ENCODE results near the gene PEX11B. TPM values are rescaled to one million over a fixed set of nuclear protein-coding genes. Genes with fewer than 3 reads are reported as not detected.
A peak's percentile ranks its signal among the peaks of the same experiment; 100 is the strongest.
"Not testable (repeated sequence)": the region's sequence is repeated elsewhere in the genome, so short reads cannot be mapped to it uniquely, and the experiment has no call there.

PEX11B gene
- total and polyA plus RNA-seq, 2 donors from 2014 or later: 35.7 to 50.5 TPM

- peak; percentile 97 to 99 (median 98) for DNase-seq
- Histone ChIP-seq H3K36me3 (ENCODE audit: control insufficient read depth in 2 of 3, insufficient read depth in 3 of 3, low read length in 3 of 3) (peaks cover 3 to 6% (median 4%) of the 10 kb centered on the region in 3 donors), H3K27me3 (ENCODE audit: control insufficient read depth, insufficient read depth, low read length) (no peaks in the 10 kb centered on the region), H3K27ac (ENCODE audit: low read depth in 2 of 2, low read length in 2 of 2) (peak within 1 kb of the TSS; percentile 96 to 99), H3K4me3 (ENCODE audit: low read length in 3 of 3) (peak within 1 kb of the TSS; percentile 82 to 94 (median 93)), H3K9ac (ENCODE audit: low read length in 3 of 3) (peak within 1 kb of the TSS; percentile 95 to 99 (median 95)), H3K9me3 (ENCODE audit: control insufficient read depth in 2 of 3, insufficient read depth in 1 of 3, low read length in 3 of 3) (no peaks in the 10 kb centered on the region), H3K4me1 (ENCODE audit: control insufficient read depth in 2 of 3, insufficient read depth in 2 of 3, low read depth in 1 of 3, low read length in 3 of 3) (peaks cover 3 to 6% (median 6%) of the 10 kb centered on the region in 3 donors)
- intact Hi-C loops (cut with DNase I): no loop called here
- TF ChIP-seq, protein P1, sequence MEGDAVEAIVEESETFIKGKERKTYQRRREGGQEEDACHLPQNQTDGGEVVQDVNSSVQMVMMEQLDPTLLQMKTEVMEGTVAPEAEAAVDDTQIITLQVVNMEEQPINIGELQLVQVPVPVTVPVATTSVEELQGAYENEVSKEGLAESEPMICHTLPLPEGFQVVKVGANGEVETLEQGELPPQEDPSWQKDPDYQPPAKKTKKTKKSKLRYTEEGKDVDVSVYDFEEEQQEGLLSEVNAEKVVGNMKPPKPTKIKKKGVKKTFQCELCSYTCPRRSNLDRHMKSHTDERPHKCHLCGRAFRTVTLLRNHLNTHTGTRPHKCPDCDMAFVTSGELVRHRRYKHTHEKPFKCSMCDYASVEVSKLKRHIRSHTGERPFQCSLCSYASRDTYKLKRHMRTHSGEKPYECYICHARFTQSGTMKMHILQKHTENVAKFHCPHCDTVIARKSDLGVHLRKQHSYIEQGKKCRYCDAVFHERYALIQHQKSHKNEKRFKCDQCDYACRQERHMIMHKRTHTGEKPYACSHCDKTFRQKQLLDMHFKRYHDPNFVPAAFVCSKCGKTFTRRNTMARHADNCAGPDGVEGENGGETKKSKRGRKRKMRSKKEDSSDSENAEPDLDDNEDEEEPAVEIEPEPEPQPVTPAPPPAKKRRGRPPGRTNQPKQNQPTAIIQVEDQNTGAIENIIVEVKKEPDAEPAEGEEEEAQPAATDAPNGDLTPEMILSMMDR (IDR thresholded peaks at IDR 0.05; ENCODE audit: borderline replicate concordance, extremely low read depth, insufficient read depth): peak; percentile 28
- peak; percentile 62 for FAIRE-seq
Observed at GRCh38 chr1:145927063-145927886, 8.8 kb upstream of the PEX11B start, which contains the start of gene RBM8A. RBM8A (minus strand) TSS chr1:145927484; CDS start chr1:145927426, 58 bp downstream.

GRCh38 chr1:145926686-145927062, 8.2 kb upstream of the PEX11B start:
- Histone ChIP-seq H3K36me3 (ENCODE audit: control insufficient read depth in 2 of 3, insufficient read depth in 3 of 3, low read length in 3 of 3) (peaks cover 3 to 6% (median 4%) of the 10 kb centered on the region in 3 donors), H3K9me3 (ENCODE audit: control insufficient read depth in 2 of 3, insufficient read depth in 1 of 3, low read length in 3 of 3) (no peaks in the 10 kb centered on the region), H3K27me3 (ENCODE audit: control insufficient read depth, insufficient read depth, low read length) (no peaks in the 10 kb centered on the region), H3K27ac (ENCODE audit: low read depth in 2 of 2, low read length in 2 of 2) (peak overlapping the region; percentile 96 to 99), H3K9ac (ENCODE audit: low read length in 3 of 3) (peak overlapping the region; percentile 92 to 99 (median 95)), H3K4me1 (ENCODE audit: control insufficient read depth in 2 of 3, insufficient read depth in 2 of 3, low read depth in 1 of 3, low read length in 3 of 3) (peaks cover 3 to 6% (median 6%) of the 10 kb centered on the region in 3 donors), H3K4me3 (ENCODE audit: low read length in 3 of 3) (peak overlapping the region; percentile 82 to 94 (median 93))
- intact Hi-C loops (cut with DNase I): no loop called here
- FAIRE-seq (no peak), DNase-seq (peak in 1 of 5 donors; percentile 5)
- TF ChIP-seq, protein P1 (IDR thresholded peaks at IDR 0.05; ENCODE audit: borderline replicate concordance, extremely low read depth, insufficient read depth): no peak

DNA sequence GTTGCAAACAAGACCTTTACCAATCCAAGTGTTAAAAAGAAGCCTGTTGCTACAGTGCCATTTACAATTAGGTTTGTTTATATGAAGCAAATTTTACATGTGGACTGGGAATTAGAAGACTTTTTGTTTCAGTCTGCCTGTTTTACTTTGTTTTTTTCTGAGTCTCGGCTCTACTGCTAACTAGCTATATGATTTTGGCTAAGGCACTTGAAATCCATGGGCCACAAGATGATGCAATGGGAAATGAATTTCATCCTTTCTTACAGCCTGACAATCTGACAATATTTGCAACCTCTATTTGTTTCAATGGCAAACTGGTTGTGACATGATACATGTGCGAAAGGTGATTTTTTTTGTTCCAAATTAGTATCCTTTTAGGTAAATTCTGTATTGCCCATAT, 3.7 kb upstream of the PEX11B start:
- no peak overlapping the region for H3K27ac ChIP-seq (ENCODE audit: low read depth in 2 of 2, low read length in 2 of 2)
- H3K9ac ChIP-seq (ENCODE audit: low read length in 3 of 3): no peak overlapping the region
- H3K27me3 ChIP-seq (ENCODE audit: control insufficient read depth, insufficient read depth, low read length): no peaks in the 10 kb centered on the region
- TF ChIP-seq, protein P1 (IDR thresholded peaks at IDR 0.05; ENCODE audit: borderline replicate concordance, extremely low read depth, insufficient read depth): no peak
- H3K36me3 ChIP-seq (ENCODE audit: control insufficient read depth in 2 of 3, insufficient read depth in 3 of 3, low read length in 3 of 3): peaks cover 3 to 6% (median 4%) of the 10 kb centered on the region in 3 donors
- peaks cover 8 to 25% (median 11%) of the 10 kb centered on the region in 3 donors for H3K4me1 ChIP-seq (ENCODE audit: control insufficient read depth in 2 of 3, insufficient read depth in 2 of 3, low read depth in 1 of 3, low read length in 3 of 3)
- DNase-seq: no peak
- no peak for FAIRE-seq
- no peaks in the 10 kb centered on the region for H3K9me3 ChIP-seq (ENCODE audit: control insufficient read depth in 2 of 3, insufficient read depth in 1 of 3, low read length in 3 of 3)
- intact Hi-C loops (cut with DNase I): no loop called here
- no peak overlapping the region for H3K4me3 ChIP-seq (ENCODE audit: low read length in 3 of 3)

GRCh38 chr1:145920297-145920696, 1.8 kb upstream of the PEX11B start:
- FAIRE-seq; DNase-seq; H3K27ac ChIP-seq (ENCODE audit: low read depth in 2 of 2, low read length in 2 of 2); H3K4me3 ChIP-seq (ENCODE audit: low read length in 3 of 3); H3K9me3 ChIP-seq (ENCODE audit: control insufficient read depth in 2 of 3, insufficient read depth in 1 of 3, low read length in 3 of 3); H3K36me3 ChIP-seq (ENCODE audit: control insufficient read depth in 2 of 3, insufficient read depth in 3 of 3, low read length in 3 of 3); intact Hi-C loops (cut with DNase I); H3K9ac ChIP-seq (ENCODE audit: low read length in 3 of 3); H3K27me3 ChIP-seq (ENCODE audit: control insufficient read depth, insufficient read depth, low read length): not testable (repeated sequence)
- peaks cover 4 to 22% (median 5%) of the 10 kb centered on the region in 3 donors for H3K4me1 ChIP-seq (ENCODE audit: control insufficient read depth in 2 of 3, insufficient read depth in 2 of 3, low read depth in 1 of 3, low read length in 3 of 3)

Measured in kidney (tissue), 14 donors.